ENCODE measurements around the gene PELI1. TPM values are rescaled to one million over a fixed set of nuclear protein-coding genes. Genes with fewer than 3 reads are reported as not detected.

The PELI1 gene
- total and polyA plus RNA-seq, 11 donors: 4.2 to 14.6 (median 7.3) TPM

DNA sequence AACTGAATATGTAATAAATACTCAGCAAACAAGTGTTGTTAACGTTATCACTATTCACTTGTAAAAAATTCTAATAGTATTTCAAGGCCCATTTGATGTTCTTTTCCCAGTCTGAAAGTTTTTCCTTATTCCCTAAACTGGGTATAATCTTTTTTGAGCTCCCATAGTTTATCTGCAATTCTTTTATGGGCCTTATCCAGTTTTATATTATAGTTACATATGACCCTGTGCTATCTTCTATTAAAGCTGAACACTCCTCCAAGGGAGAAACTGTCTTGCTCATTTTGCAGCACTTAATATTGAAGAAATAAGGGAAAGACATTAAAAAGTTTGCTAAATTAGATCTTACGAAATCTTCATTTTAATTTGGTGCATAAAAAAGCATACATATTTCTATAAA, 13.9 kb downstream of the PELI1 start:
- Histone ChIP-seq H3K9me3 (no peaks in the 10 kb centered on the region), H3K4me1 (peaks cover 0 to 64% (median 10%) of the 10 kb centered on the region in 12 donors), H3K27ac (no peak overlapping the region), H3K27me3 (no peaks in the 10 kb centered on the region), H3K36me3 (no peaks in the 10 kb centered on the region), H3K4me3 (no peak overlapping the region)
- 87 to 91% (median 89%) methylated on average over 2 of the region's 2 CpGs for WGBS, 4 donors
- no peak for TF ChIP-seq POLR2A (IDR thresholded peaks at IDR 0.05)
- TF ChIP-seq, protein P1, sequence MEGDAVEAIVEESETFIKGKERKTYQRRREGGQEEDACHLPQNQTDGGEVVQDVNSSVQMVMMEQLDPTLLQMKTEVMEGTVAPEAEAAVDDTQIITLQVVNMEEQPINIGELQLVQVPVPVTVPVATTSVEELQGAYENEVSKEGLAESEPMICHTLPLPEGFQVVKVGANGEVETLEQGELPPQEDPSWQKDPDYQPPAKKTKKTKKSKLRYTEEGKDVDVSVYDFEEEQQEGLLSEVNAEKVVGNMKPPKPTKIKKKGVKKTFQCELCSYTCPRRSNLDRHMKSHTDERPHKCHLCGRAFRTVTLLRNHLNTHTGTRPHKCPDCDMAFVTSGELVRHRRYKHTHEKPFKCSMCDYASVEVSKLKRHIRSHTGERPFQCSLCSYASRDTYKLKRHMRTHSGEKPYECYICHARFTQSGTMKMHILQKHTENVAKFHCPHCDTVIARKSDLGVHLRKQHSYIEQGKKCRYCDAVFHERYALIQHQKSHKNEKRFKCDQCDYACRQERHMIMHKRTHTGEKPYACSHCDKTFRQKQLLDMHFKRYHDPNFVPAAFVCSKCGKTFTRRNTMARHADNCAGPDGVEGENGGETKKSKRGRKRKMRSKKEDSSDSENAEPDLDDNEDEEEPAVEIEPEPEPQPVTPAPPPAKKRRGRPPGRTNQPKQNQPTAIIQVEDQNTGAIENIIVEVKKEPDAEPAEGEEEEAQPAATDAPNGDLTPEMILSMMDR (IDR thresholded peaks at IDR 0.05): no peak
- no peak for ATAC-seq
- DNase-seq: no peak
- intact Hi-C loops (cut with DNase I): no loop called here

DNA sequence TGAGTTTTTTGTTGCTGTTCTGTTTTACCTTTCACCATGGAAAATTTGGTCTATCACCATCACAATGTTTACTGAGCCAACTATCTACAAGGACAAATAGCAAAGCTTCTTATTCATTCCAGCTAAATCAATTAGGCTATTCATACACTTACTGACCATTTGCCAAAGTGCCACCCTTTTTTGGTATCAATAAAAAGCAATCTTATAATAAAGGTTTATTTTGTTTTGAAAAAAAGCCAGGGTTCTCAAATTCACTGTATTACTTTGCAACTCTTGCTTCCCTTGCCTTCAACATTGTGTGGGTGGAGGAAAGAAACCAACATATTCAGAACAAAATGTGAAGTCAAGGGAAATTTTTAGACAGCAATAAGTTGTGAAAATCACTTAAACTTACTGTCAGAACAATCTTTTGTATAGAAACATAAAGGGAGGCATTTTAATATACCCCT, 15.3 kb downstream of the PELI1 start:
- intact Hi-C loops (cut with DNase I): no loop called here
- no peak for ATAC-seq
- Histone ChIP-seq H3K27me3 (no peaks in the 10 kb centered on the region), H3K4me1 (peaks cover 0 to 50% (median 9%) of the 10 kb centered on the region in 12 donors), H3K9me3 (peaks cover 0 to 1% (median 0%) of the 10 kb centered on the region in 12 donors), H3K36me3 (no peaks in the 10 kb centered on the region), H3K4me3 (no peak overlapping the region), H3K27ac (no peak overlapping the region)
- no peak for TF ChIP-seq POLR2A (IDR thresholded peaks at IDR 0.05)
- TF ChIP-seq, protein P1 (IDR thresholded peaks at IDR 0.05): no peak
- no peak for DNase-seq

DNA sequence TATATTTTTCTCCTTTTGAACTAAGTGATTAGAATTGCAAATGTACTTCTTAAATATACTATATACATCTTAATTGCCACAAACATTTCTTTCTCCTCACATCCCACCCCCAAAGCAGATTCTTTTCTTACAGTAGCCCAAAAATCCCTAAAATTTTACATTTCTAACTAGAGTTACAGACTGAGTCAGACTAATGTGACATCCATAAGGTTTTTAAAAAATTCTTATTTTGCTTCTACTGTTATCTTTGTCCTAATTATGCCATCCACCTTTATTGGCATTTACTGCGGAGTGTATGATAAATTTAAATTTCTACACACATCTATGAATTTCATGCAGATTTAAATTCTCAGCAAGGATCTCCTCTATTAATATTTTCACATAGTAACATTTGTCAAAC, 15.8 kb downstream of the PELI1 start:
- TF ChIP-seq POLR2A (IDR thresholded peaks at IDR 0.05): no peak
- TF ChIP-seq, protein P1 (IDR thresholded peaks at IDR 0.05): no peak
- intact Hi-C loops (cut with DNase I): no loop called here
- 98 to 100% (median 98%) methylated on average over 1 of the region's 1 CpG for WGBS, 4 donors
- Histone ChIP-seq H3K4me3 (no peak overlapping the region), H3K36me3 (no peaks in the 10 kb centered on the region), H3K9me3 (peaks cover 0 to 7% (median 0%) of the 10 kb centered on the region in 12 donors), H3K27ac (no peak overlapping the region), H3K27me3 (no peaks in the 10 kb centered on the region), H3K4me1 (peaks cover 0 to 45% (median 9%) of the 10 kb centered on the region in 12 donors)
- ATAC-seq: no peak
- no peak for DNase-seq

DNA sequence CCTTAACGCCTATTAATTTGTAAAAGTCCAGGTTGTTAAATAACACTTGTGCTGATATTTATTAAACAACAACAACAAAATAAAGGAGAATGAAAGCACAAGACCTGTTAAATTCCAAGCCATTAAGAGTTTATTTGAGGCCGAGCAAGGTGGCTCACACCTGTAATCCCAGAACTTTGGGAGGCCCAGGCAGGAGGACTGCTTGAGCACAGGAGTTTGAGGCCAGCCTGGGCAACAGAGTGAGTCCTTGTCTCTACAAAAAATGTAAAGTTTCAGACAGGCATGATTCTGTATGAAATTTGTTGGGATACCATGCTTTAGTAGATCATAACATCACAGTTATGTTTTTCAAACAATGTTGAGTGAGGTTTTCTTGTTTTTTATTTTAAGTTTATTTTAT, 17.1 kb downstream of the PELI1 start:
- Histone ChIP-seq H3K4me1 (peaks cover 0 to 45% (median 9%) of the 10 kb centered on the region in 12 donors), H3K9me3 (peaks cover 0 to 7% (median 0%) of the 10 kb centered on the region in 12 donors), H3K27ac (no peak overlapping the region), H3K27me3 (no peaks in the 10 kb centered on the region), H3K36me3 (no peaks in the 10 kb centered on the region), H3K4me3 (no peak overlapping the region)
- DNase-seq (no peak), ATAC-seq (no peak)
- TF ChIP-seq POLR2A (IDR thresholded peaks at IDR 0.05): no peak
- TF ChIP-seq, protein P1 (IDR thresholded peaks at IDR 0.05): no peak
- intact Hi-C loops (cut with DNase I): no loop called here
- WGBS, 4 donors: 98 to 99% (median 98%) methylated on average over 2 of the region's 2 CpGs
